ENCODE measurements around the gene TP53BP2. TPM values are rescaled to one million over a fixed set of nuclear protein-coding genes. Genes with fewer than 3 reads are reported as not detected.
A peak's percentile ranks its signal among the peaks of the same experiment; 100 is the strongest.
"Not testable (repeated sequence)": the region's sequence is repeated elsewhere in the genome, so short reads cannot be mapped to it uniquely, and the experiment has no call there.

TP53BP2 gene
- total RNA-seq, 1 experiment from 2014 or later = 56.1 TPM

- no peak for DNase-seq (ENCODE audit: low spot score)
Measured at GRCh38 chr1:223832637-223832943, 13.2 kb downstream of the TP53BP2 start.

- peak; percentile 29 for DNase-seq (ENCODE audit: low spot score)
Measured at GRCh38 chr1:223831755-223832636, 13.8 kb downstream of the TP53BP2 start.

- DNase-seq (ENCODE audit: low spot score) = no peak
Measured at GRCh38 chr1:223829678-223830077, 16.1 kb downstream of the TP53BP2 start.

- no peak for DNase-seq (ENCODE audit: low spot score)
Measured at GRCh38 chr1:223828162-223828848, 17.4 kb downstream of the TP53BP2 start.

- no peak for DNase-seq (ENCODE audit: low spot score)
Measured at GRCh38 chr1:223827193-223827663, 18.5 kb downstream of the TP53BP2 start.

GRCh38 chr1:223825767-223826748, 19.7 kb downstream of the TP53BP2 start:
- DNase-seq (ENCODE audit: low spot score) = no peak

GRCh38 chr1:223824712-223825111, 21.0 kb downstream of the TP53BP2 start:
- no peak for DNase-seq (ENCODE audit: low spot score)

GRCh38 chr1:223824287-223824686, 21.5 kb downstream of the TP53BP2 start:
- DNase-seq (ENCODE audit: low spot score) = no peak

- no peak for DNase-seq (ENCODE audit: low spot score)
Measured at GRCh38 chr1:223820971-223821370, 24.8 kb downstream of the TP53BP2 start.

GRCh38 chr1:223820515-223820858, 25.3 kb downstream of the TP53BP2 start:
- no peak for DNase-seq (ENCODE audit: low spot score)

- no peak for DNase-seq (ENCODE audit: low spot score)
Measured at GRCh38 chr1:223819730-223820514, 25.8 kb downstream of the TP53BP2 start.

GRCh38 chr1:223817265-223817664, 28.5 kb downstream of the TP53BP2 start:
- DNase-seq (ENCODE audit: low spot score) = not testable (repeated sequence)

- DNase-seq (ENCODE audit: low spot score) = no peak
Measured at GRCh38 chr1:223815865-223816264, 29.9 kb downstream of the TP53BP2 start.

- DNase-seq (ENCODE audit: low spot score) = no peak
Measured at GRCh38 chr1:223815020-223815853, 30.5 kb downstream of the TP53BP2 start.

- DNase-seq (ENCODE audit: low spot score) = no peak
Measured at GRCh38 chr1:223813645-223814044, 32.1 kb downstream of the TP53BP2 start.

- peak; percentile 59 for DNase-seq (ENCODE audit: low spot score)
Measured at GRCh38 chr1:223811634-223812101, 34.1 kb downstream of the TP53BP2 start.

GRCh38 chr1:223810586-223810985, 35.2 kb downstream of the TP53BP2 start:
- no peak for DNase-seq (ENCODE audit: low spot score)

GRCh38 chr1:223809905-223810304, 35.8 kb downstream of the TP53BP2 start:
- DNase-seq (ENCODE audit: low spot score) = not testable (repeated sequence)

GRCh38 chr1:223803211-223803610, 42.5 kb downstream of the TP53BP2 start:
- DNase-seq (ENCODE audit: low spot score) = no peak

- DNase-seq (ENCODE audit: low spot score) = no peak
Measured at GRCh38 chr1:223802602-223803001, 43.1 kb downstream of the TP53BP2 start.
